Psoas muscle (tissue), 8 donors: ENCODE results near the gene RTRAF. TPM values are rescaled to one million over a fixed set of nuclear protein-coding genes. Genes with fewer than 3 reads are reported as not detected.

Experiments
- ATAC-seq, 4 donors: fragments of 200-7000 bp; cut with Tn5 transposase; one replicate each; pipeline ENCODE4 v1.9.1; 2020; ENCODE audit warnings: moderate library complexity in 3 of 4, mild to moderate bottlenecking in 2 of 4
- DNase-seq, 2 donors: peaks; one replicate each; pipeline ENCODE4 v3.0.0-alpha.2; 2020
- H3K27ac ChIP-seq: fragments of 200-600 bp; one replicate; pipeline ENCODE4 v1.8.0; 2022
- H3K27me3 ChIP-seq, 3 donors: fragments of 200-600 bp in 1 of 3; one replicate each; pipeline versions ENCODE4 v1.6.1 to v1.8.0; 2013 to 2022; ENCODE audit warnings: low read length in 2 of 3, mild to moderate bottlenecking in 2 of 3, moderate library complexity in 1 of 3; ENCODE audit not compliant: insufficient read depth in 3 of 3
- H3K36me3 ChIP-seq, 2 donors: fragments of 200-600 bp in 1 of 2; one replicate each; pipeline versions ENCODE4 v1.6.1 to v1.8.0; 2013 to 2022; ENCODE audit warnings: low read depth in 1 of 2, mild to moderate bottlenecking in 1 of 2, moderate library complexity in 1 of 2; ENCODE audit not compliant: insufficient read depth in 1 of 2
- H3K4me1 ChIP-seq: fragments of 200-600 bp; one replicate; pipeline ENCODE4 v1.8.0; 2022
- H3K4me3 ChIP-seq: fragments of 200-600 bp; one replicate; pipeline ENCODE4 v1.8.0; 2022; ENCODE audit warnings: mild to moderate bottlenecking
- H3K9me3 ChIP-seq: fragments of 200-600 bp; one replicate; pipeline ENCODE4 v1.8.0; 2022
- WGBS, 3 donors: extraction: QIAGEN DNeasy Blood & Tissue Kit; methylation state at CpG; one replicate each; pipeline versions ENCODE4 v1.1.6 to v1.1.7; 2013; 5-methylcytosine and 5-hydroxymethylcytosine counted together
- intact Hi-C, 2 donors: fragments of 100-400 bp; cut with DNase I; formaldehyde crosslinking; loops; one replicate each; pipeline versions ENCODE4 v1.11.0 to v1.14.2; 2022
- polyA plus RNA-seq, 3 donors: library from polyadenylated mRNA; stranded (reverse); fragments of 200-250 nt; gene quantifications; one replicate each; pipeline ENCODE4 v1.2.3, GENCODE V29; 2013
- total RNA-seq, 4 donors: library from RNA; stranded (reverse); fragmentation: NEBNext Ultra II Directional in 2 of 4; extraction: Animal tissue kit (Norgen Biotek cat#: 25700) in 2 of 4; gene quantifications; one replicate each; pipeline versions ENCODE4 v1.2.1 to v1.2.4, GENCODE V29; 2021 to 2023
- TF ChIP-seq, protein P1 (sequence below): fragments of 200-600 bp; IDR thresholded peaks from one replicate; pipeline ENCODE4 v1.8.0; 2022; ENCODE audit warnings: antibody characterized with exemption
- donor health status: healthy with polysubstance abuse.
- donor health status: DM: no; HTN: no; CAD: no; lungs with moderate emphysema.
- donor health status: Bipolar disorder and iron deficiency.
- donor health status: healthy.
- donor health status: DM: yes; HTN: yes; CAD: no.
- donor health status: DM: no; HTN: no; CAD: no.
- donor health status: DM: no; HTN: no; CAD: no.
- donor health status: DM: yes; HTN: yes; CAD: no.

The RTRAF gene
- total and polyA plus RNA-seq, 7 donors, result 110 to 174 (median 153) TPM

DNA sequence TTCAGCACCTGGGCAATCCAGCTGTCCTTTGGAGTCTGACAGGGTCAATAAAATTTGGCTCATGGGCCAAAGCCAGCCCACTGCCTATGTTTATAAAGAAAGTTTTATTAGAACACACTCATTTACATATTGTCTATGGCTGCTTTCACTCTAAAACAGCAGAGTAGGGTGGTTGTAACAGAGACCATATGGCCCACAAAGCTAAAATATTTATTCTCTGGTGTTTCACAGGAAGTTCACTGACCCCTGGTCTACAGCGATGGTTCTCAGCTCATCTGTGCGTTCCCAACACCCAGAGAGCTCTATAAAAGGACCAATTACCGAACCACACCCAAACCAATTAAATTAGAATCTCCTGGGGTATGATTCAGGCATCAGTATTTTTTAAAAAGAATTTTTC, 37.7 kb upstream of the RTRAF start:
- intact Hi-C loops, result no loop called here
- H3K27me3 ChIP-seq, result no peaks in the 10 kb centered on the region
- DNase-seq (no peak), ATAC-seq (no peak)
- TF ChIP-seq, protein P1, sequence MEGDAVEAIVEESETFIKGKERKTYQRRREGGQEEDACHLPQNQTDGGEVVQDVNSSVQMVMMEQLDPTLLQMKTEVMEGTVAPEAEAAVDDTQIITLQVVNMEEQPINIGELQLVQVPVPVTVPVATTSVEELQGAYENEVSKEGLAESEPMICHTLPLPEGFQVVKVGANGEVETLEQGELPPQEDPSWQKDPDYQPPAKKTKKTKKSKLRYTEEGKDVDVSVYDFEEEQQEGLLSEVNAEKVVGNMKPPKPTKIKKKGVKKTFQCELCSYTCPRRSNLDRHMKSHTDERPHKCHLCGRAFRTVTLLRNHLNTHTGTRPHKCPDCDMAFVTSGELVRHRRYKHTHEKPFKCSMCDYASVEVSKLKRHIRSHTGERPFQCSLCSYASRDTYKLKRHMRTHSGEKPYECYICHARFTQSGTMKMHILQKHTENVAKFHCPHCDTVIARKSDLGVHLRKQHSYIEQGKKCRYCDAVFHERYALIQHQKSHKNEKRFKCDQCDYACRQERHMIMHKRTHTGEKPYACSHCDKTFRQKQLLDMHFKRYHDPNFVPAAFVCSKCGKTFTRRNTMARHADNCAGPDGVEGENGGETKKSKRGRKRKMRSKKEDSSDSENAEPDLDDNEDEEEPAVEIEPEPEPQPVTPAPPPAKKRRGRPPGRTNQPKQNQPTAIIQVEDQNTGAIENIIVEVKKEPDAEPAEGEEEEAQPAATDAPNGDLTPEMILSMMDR, result no peak
- 55 to 78% (median 60%) methylated on average over 3 of the region's 3 CpGs for WGBS, 3 donors
- no peaks in the 10 kb centered on the region for H3K4me1 ChIP-seq
- no peak overlapping the region for H3K4me3 ChIP-seq
- no peaks in the 10 kb centered on the region for H3K36me3 ChIP-seq
- no peak overlapping the region for H3K27ac ChIP-seq
- no peaks in the 10 kb centered on the region for H3K9me3 ChIP-seq

DNA sequence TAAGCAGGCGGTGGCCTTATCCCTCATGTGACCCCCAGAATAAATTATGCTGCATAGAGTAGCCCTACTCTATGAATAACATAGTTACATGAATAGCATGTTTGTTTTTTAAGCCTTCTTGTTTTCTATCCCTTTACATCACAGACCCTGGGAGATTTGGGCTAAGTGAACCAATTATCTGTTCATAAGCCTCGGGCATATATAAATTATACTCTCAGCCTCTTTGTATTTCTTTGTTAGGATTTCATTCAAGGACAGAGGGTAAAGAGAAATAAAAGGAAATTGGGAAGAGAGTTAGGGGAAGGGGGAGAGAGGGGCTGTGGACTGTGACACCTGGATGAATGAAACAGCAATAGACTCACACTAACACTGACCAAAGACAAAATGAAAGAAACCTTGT, 35.3 kb upstream of the RTRAF start:
- Histone ChIP-seq H3K27me3 (peaks cover 0 to 2% (median 0%) of the 10 kb centered on the region in 3 donors), H3K4me1 (no peaks in the 10 kb centered on the region), H3K4me3 (no peak overlapping the region), H3K36me3 (no peaks in the 10 kb centered on the region), H3K27ac (no peak overlapping the region), H3K9me3 (peaks cover 11% of the 10 kb centered on the region)
- ATAC-seq (no peak), DNase-seq (no peak)
- TF ChIP-seq, protein P1, result no peak
- intact Hi-C loops, result no loop called here
- 94 to 97% (median 96%) methylated on average over 2 of the region's 2 CpGs for WGBS, 3 donors

DNA sequence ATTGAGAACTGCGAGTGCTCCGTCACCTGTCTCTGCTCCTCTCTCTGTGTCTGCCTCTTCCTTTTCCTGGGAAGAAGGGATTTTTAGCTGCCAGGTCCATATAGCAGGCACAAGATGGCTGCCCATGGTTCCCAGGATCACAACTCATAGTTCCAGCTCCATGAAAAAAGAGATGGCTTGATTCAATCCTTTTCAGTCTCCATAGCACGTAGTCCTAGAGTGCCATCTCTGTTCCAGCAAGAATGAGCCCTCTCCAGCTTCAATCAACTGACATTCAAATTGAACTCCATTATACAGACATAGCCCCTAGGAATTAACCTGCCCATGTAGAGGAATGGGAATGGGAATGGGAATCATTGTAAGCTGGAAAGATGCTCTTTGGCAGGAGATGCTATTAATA, 34.7 kb upstream of the RTRAF start:
- intact Hi-C loops, result no loop called here
- Histone ChIP-seq H3K4me3 (no peak overlapping the region), H3K27me3 (peaks cover 0 to 2% (median 0%) of the 10 kb centered on the region in 3 donors), H3K36me3 (no peaks in the 10 kb centered on the region), H3K27ac (no peak overlapping the region), H3K9me3 (peaks cover 11% of the 10 kb centered on the region), H3K4me1 (no peaks in the 10 kb centered on the region)
- ATAC-seq, result no peak
- TF ChIP-seq, protein P1, result no peak
- DNase-seq, result no peak
- 93 to 94% (median 94%) methylated on average over 3 of the region's 3 CpGs for WGBS, 3 donors

DNA sequence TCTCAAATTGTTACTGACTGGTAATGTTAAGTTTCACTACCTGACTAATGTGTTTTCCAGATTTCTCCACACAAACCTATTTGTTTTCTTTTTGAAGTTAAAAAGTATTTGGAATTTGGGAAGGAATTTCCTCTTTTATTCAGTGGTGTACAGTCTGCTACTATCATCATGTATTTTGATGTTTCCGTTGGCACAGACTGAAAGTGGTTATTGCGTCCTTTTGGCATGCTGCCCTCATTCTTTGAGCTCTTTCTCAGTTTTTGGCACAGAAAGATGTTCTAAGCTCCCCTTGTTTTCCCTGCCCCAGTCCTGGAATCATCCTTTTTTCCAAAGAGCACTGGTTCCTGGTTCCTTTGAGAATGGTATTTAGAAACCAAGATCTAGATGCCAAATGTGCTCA, 31.4 kb upstream of the RTRAF start:
- Histone ChIP-seq H3K36me3 (no peaks in the 10 kb centered on the region), H3K4me3 (no peak overlapping the region), H3K27ac (no peak overlapping the region), H3K4me1 (no peaks in the 10 kb centered on the region), H3K9me3 (peaks cover 11% of the 10 kb centered on the region), H3K27me3 (peaks cover 0 to 2% (median 0%) of the 10 kb centered on the region in 3 donors)
- 33 to 42% (median 35%) methylated on average over 2 of the region's 2 CpGs for WGBS, 3 donors
- ATAC-seq (no peak), DNase-seq (no peak)
- intact Hi-C loops, result no loop called here
- TF ChIP-seq, protein P1, result no peak

DNA sequence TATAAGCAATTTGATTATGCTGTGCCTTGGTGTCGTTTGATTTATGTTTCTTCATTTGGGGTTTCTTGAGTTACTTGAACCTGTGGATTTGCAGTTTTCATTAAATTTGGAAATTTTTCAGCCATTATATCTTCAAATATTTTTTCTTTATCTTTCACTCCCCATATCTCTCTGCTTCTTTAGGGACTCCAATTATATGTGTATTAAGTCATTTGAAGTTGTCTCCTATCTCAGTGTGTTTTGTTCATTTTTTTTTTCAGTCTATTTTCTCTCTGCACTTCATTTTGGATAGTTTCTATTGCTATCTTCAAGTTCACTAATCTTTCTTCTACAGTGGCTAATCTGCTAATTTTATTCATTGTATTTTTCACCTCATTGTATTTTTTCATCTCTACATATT, 29.4 kb upstream of the RTRAF start:
- no peak for DNase-seq
- Histone ChIP-seq H3K27me3 (peaks cover 0 to 2% (median 0%) of the 10 kb centered on the region in 3 donors), H3K27ac (no peak overlapping the region), H3K4me1 (no peaks in the 10 kb centered on the region), H3K4me3 (no peak overlapping the region), H3K9me3 (peaks cover 11% of the 10 kb centered on the region), H3K36me3 (no peaks in the 10 kb centered on the region)
- intact Hi-C loops, result no loop called here
- TF ChIP-seq, protein P1, result no peak
- no peak for ATAC-seq
- WGBS, 3 donors, result 95 to 100% (median 96%) methylated on average over 1 of the region's 1 CpG
